Iris pigment epithelial cell (primary cell): ENCODE data around the gene DNPH1.

Source experiments
- DNase-seq: peaks from one replicate; pipeline ENCODE4 v3.0.0-alpha.2; 2011; ENCODE audit warnings: low read depth

Gene DNPH1

DNA sequence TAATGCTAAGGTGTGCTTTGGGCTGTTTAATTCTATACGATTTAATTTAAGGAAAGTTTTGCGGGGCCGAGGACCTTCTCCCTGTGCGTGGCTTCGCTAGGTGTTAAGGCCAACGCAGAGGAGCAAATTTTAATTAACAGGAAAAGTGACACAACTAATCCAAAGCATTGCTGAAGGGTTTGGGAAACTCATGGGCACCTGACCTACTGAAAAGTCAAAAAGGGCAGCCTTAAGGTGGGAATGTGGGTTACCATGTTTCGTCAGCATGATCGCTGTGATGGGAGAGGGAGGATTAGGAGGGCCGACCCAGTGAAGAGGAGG lies 47.7 kb downstream of the DNPH1 start:
- DNase-seq = no peak

DNA sequence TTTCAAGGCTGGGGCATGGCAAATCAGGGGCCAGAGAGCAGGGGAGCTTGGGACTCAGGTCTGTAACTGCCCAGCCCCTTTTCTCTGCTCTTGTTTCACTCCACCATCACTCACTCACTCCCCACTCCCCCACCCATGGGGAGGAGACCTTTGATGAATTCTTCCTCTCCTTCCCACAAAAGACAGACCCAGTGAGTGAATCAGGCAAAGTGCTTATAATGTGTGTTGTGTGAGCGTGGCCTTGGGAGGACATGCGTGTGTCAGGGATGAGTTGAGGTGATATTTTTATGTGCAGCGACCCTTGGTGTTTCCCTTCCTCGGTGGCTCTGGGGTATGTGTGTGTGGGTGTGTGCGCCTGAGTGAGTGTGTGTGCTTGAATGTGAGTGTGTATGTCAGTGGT lies 48.3 kb downstream of the DNPH1 start:
- DNase-seq = peak; percentile 5

- DNase-seq = no peak
Observed at GRCh38 chr6:43180058-43180457, 49.2 kb downstream of the DNPH1 start.

GRCh38 chr6:43178951-43179830 lies 50.1 kb downstream of the DNPH1 start:
- no peak for DNase-seq

GRCh38 chr6:43178150-43178549 lies 51.1 kb downstream of the DNPH1 start:
- DNase-seq = no peak

DNA sequence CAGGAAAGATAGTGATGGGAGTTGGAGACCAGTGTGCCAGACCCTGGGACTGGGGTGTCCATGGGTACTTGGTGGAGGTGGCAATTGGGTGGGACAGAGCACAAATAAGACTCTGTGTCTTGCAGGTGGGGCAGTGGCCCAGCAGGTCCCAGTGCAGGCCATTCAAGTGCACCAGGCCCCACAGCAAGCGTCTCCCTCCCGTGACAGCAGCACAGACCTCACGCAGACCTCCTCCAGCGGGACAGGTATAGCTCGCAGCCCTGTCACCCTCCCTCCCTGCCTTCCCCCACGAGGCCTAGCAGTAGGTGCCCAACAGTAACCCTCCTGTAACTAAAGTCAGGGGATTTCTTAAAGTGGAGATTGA lies 52.9 kb downstream of the DNPH1 start:
- DNase-seq = no peak

DNA sequence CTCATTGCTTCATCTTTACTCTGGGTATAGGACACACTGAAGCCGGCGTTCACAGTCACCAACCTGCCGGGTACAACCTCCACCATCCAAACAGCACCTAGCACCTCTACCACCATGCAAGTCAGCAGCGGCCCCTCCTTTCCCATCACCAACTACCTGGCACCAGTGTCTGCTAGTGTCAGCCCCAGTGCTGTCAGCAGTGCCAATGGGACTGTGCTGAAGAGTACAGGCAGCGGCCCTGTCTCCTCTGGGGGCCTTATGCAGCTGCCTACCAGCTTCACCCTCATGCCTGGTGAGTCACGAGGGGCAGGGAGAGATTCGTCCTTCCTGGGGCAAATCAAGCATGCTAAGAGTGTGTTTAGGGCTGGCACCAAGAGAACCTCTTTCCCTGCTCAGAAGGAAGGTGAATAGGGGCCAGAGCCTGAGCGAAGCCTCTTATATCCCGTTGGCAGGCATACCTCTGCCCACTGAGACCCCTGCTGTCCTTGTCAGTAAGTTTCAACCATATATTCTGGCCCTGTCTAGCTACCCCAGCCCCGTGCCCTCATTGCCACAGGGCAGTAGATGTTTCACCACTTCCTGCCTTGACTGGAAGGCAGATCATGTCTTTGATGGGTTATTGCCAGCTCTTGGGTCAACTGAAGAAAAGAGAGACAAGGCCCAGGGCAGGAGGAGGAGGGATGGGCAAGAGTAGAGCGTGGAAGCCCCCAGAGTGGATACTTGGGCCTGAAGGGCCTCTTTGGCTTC lies 53.4 kb downstream of the DNPH1 start:
- no peak for DNase-seq
